Measurements from ENCODE around the gene RAB31. TPM values are rescaled to one million over a fixed set of nuclear protein-coding genes. Genes with fewer than 3 reads are reported as not detected.
A peak's percentile ranks its signal among the peaks of the same experiment; 100 is the strongest.

RAB31 gene
- polyA plus RNA-seq, 1 of the 3 experiments (the other 2 are of a cell fraction) = 23.0 TPM

GRCh38 chr18:9741406-9741792 is 33.3 kb downstream of the RAB31 start:
- TF ChIP-seq CTCF (IDR thresholded peaks at IDR 0.05) (no peak), FOXM1 (IDR thresholded peaks at IDR 0.05; ENCODE audit: low read depth) (no peak), SMC3 (IDR thresholded peaks at IDR 0.05; ENCODE audit: low read depth, low read length) (no peak), MEF2A (IDR thresholded peaks at IDR 0.05; ENCODE audit: borderline replicate concordance, low read depth) (no peak), JUND (IDR thresholded peaks at IDR 0.05) (no peak), FOXJ3 (CRISPR knock-in tag; IDR thresholded peaks at IDR 0.05) (no peak), GATA2 (CRISPR knock-in tag; IDR thresholded peaks at IDR 0.05) (no peak), EZH2phosphoT487 (IDR thresholded peaks at IDR 0.05; ENCODE audit: borderline replicate concordance, low read depth) (no peak), TEAD4 (IDR thresholded peaks at IDR 0.05; ENCODE audit: borderline replicate concordance, insufficient read depth) (no peak), FOSL2 (IDR thresholded peaks at IDR 0.05; ENCODE audit: borderline replicate concordance, low read depth) (no peak), MAX (IDR thresholded peaks at IDR 0.05; ENCODE audit: low read depth) (no peak)
- Histone ChIP-seq H4K20me1 (ENCODE audit: insufficient read depth) (no peaks in the 10 kb centered on the region), H3K79me2 (ENCODE audit: insufficient read depth) (peaks cover 35% of the 10 kb centered on the region), H3K27ac (ENCODE audit: low read depth in 2 of 2, low read length in 1 of 2) (peak overlapping the region in 1 of 2 experiments; percentile 93; a peak in 2 of 4 replicates), H3F3A (replicated peaks; ENCODE audit: insufficient read depth) (peaks cover 24% of the 10 kb centered on the region), H3K4me2 (no peak overlapping the region), H3K36me3 (replicated peaks in 1 of 2; ENCODE audit: control insufficient read depth in 1 of 2, insufficient read depth in 2 of 2, low read length in 1 of 2) (no peaks in the 10 kb centered on the region), H2AFZ (ENCODE audit: low read depth) (no peak overlapping the region), H3K9me2 (no peaks in the 10 kb centered on the region), H3K27me3 (ENCODE audit: insufficient read depth) (no peaks in the 10 kb centered on the region), H3K4me3 (ENCODE audit: low read depth in 2 of 2, low read length in 1 of 2) (no peak overlapping the region), H3K9ac (no peak overlapping the region), H3K4me1 (ENCODE audit: control insufficient read depth in 1 of 2, insufficient read depth in 2 of 2, low read depth in 1 of 2, low read length in 1 of 2) (peaks cover 20 to 45% of the 10 kb centered on the region in 2 experiments), H3K9me3 (no peaks in the 10 kb centered on the region)
- POLR2A ChIA-PET = no interaction called here
- WGBS (ENCODE audit: low lambda C conversion rate) = 80% methylated on average over 1 of the region's 6 CpGs
- DNase-seq = no peak
- CTCF ChIA-PET = no interaction called here

- CTCF ChIA-PET = no interaction called here
- Histone ChIP-seq H2AFZ (ENCODE audit: low read depth) (no peak overlapping the region), H3K4me2 (no peak overlapping the region), H4K20me1 (ENCODE audit: insufficient read depth) (no peaks in the 10 kb centered on the region), H3K9me3 (no peaks in the 10 kb centered on the region), H3K27ac (ENCODE audit: low read depth in 2 of 2, low read length in 1 of 2) (peak overlapping the region in 1 of 2 experiments; percentile 93; a peak in 2 of 4 replicates), H3F3A (replicated peaks; ENCODE audit: insufficient read depth) (peaks cover 18% of the 10 kb centered on the region), H3K79me2 (ENCODE audit: insufficient read depth) (peaks cover 35% of the 10 kb centered on the region), H3K9me2 (no peaks in the 10 kb centered on the region), H3K36me3 (replicated peaks in 1 of 2; ENCODE audit: control insufficient read depth in 1 of 2, insufficient read depth in 2 of 2, low read length in 1 of 2) (no peaks in the 10 kb centered on the region), H3K9ac (peak overlapping the region; percentile 53; the same call in 1 of the 2 replicates), H3K27me3 (ENCODE audit: insufficient read depth) (no peaks in the 10 kb centered on the region), H3K4me3 (ENCODE audit: low read depth in 2 of 2, low read length in 1 of 2) (no peak overlapping the region), H3K4me1 (ENCODE audit: control insufficient read depth in 1 of 2, insufficient read depth in 2 of 2, low read depth in 1 of 2, low read length in 1 of 2) (peaks cover 17 to 43% of the 10 kb centered on the region in 2 experiments)
- 91% methylated on average over 16 of the region's 20 CpGs for WGBS (ENCODE audit: low lambda C conversion rate)
- TF ChIP-seq USF2 (IDR thresholded peaks at IDR 0.05; ENCODE audit: borderline replicate concordance, low read depth, low read length) (no peak), RFX5 (IDR thresholded peaks at IDR 0.05; ENCODE audit: low read length) (no peak), FOXJ3 (CRISPR knock-in tag; IDR thresholded peaks at IDR 0.05) (no peak)
- POLR2A ChIA-PET = no interaction called here
- DNase-seq = no peak
Observed at GRCh38 chr18:9741793-9742523, 33.9 kb downstream of the RAB31 start.

All from SK-N-SH (cell line).